Osteoblast (primary cell): ENCODE measurements around the gene PSAP. TPM values are rescaled to one million over a fixed set of nuclear protein-coding genes. Genes with fewer than 3 reads are reported as not detected.
A peak's percentile ranks its signal among the peaks of the same experiment; 100 is the strongest.

Experiments used
- DNase-seq: peaks from one replicate; pipeline ENCODE4 v3.0.0; 2011; ENCODE audit warnings: low spot score, mixed read lengths; ENCODE audit not compliant: insufficient read length; ENCODE audit errors: missing footprints
- H2AFZ ChIP-seq: 2 replicates; pipeline ENCODE4 v1.6.0; 2011; ENCODE audit warnings: mild to moderate bottlenecking, low read length
- H3K27ac ChIP-seq: 2 replicates; pipeline ENCODE4 v1.5.1; 2011; ENCODE audit warnings: mild to moderate bottlenecking, low read depth, low read length, moderate library complexity
- H3K27me3 ChIP-seq: 2 replicates; pipeline ENCODE4 v1.6.0; 2012; ENCODE audit warnings: mild to moderate bottlenecking, control low read depth, inconsistent platforms, low read length, moderate library complexity; ENCODE audit not compliant: insufficient read depth
- H3K36me3 ChIP-seq: 2 replicates; pipeline ENCODE4 v1.5.1; 2011; ENCODE audit warnings: mild to moderate bottlenecking, low read length, control low read depth, moderate library complexity; ENCODE audit not compliant: insufficient read depth
- H3K4me1 ChIP-seq: 2 replicates; pipeline ENCODE4 v1.5.1; 2011; ENCODE audit warnings: mild to moderate bottlenecking, low read length, control low read depth, moderate library complexity; ENCODE audit not compliant: insufficient read depth
- H3K4me2 ChIP-seq: 2 replicates; pipeline ENCODE4 v1.6.0; 2011; ENCODE audit warnings: mild to moderate bottlenecking, low read length; ENCODE audit not compliant: insufficient read depth
- H3K4me3 ChIP-seq: fragments of 200-600 bp; sonication (generic); 3 replicates; pipeline ENCODE4 v1.5.1; 2012; ENCODE audit warnings: mild to moderate bottlenecking, low read length, inconsistent platforms; ENCODE audit not compliant: insufficient read depth
- H3K79me2 ChIP-seq: 2 replicates; pipeline ENCODE4 v1.6.0; 2012; ENCODE audit warnings: mild to moderate bottlenecking, low read length, control low read depth, inconsistent platforms; ENCODE audit not compliant: insufficient read depth
- H3K9me3 ChIP-seq: 2 replicates; pipeline ENCODE4 v1.5.1; 2011; ENCODE audit warnings: low read depth, low read length, control low read depth
- H4K20me1 ChIP-seq: 2 replicates; pipeline ENCODE4 v1.6.0; 2012; ENCODE audit warnings: mild to moderate bottlenecking, low read length, control low read depth; ENCODE audit not compliant: insufficient read depth
- CTCF ChIP-seq: IDR thresholded peaks from 2 replicates; pipeline ENCODE4 v1.5.1; 2011; ENCODE audit warnings: mild to moderate bottlenecking, low read depth, low read length, moderate library complexity; ENCODE audit errors: extremely low read depth
- total RNA-seq: library from RNA; depleted of rRNA; stranded (reverse); fragments of >200 nt; gene quantifications from 2 replicates; pipeline ENCODE4 v1.2.3, GENCODE V29; 2012

Gene PSAP
- total RNA-seq, 1 donor = 1,391 TPM

GRCh38 chr10:71893920-71894319, 42.9 kb upstream of the PSAP start:
- peaks cover 5% of the 10 kb centered on the region for H3K4me1 ChIP-seq
- no peak for TF ChIP-seq CTCF
- no peaks in the 10 kb centered on the region for H3K79me2 ChIP-seq
- H3K27me3 ChIP-seq = no peaks in the 10 kb centered on the region
- no peaks in the 10 kb centered on the region for H3K9me3 ChIP-seq
- no peak overlapping the region for H3K27ac ChIP-seq
- no peak for DNase-seq
- H3K4me3 ChIP-seq = no peak overlapping the region
- no peak overlapping the region for H3K4me2 ChIP-seq
- H4K20me1 ChIP-seq = no peaks in the 10 kb centered on the region
- H2AFZ ChIP-seq = no peak overlapping the region
- no peaks in the 10 kb centered on the region for H3K36me3 ChIP-seq

- Histone ChIP-seq H4K20me1 (no peaks in the 10 kb centered on the region), H3K79me2 (no peaks in the 10 kb centered on the region), H3K27ac (no peak overlapping the region), H3K4me1 (peaks cover 6% of the 10 kb centered on the region), H3K4me2 (no peak overlapping the region), H2AFZ (no peak overlapping the region), H3K36me3 (no peaks in the 10 kb centered on the region), H3K27me3 (no peaks in the 10 kb centered on the region), H3K9me3 (no peaks in the 10 kb centered on the region), H3K4me3 (no peak overlapping the region)
- no peak for TF ChIP-seq CTCF
- DNase-seq = no peak
Measured at GRCh38 chr10:71893258-71893815, 42.3 kb upstream of the PSAP start.

GRCh38 chr10:71891437-71891836, 40.4 kb upstream of the PSAP start:
- no peaks in the 10 kb centered on the region for H3K79me2 ChIP-seq
- no peaks in the 10 kb centered on the region for H3K9me3 ChIP-seq
- no peaks in the 10 kb centered on the region for H4K20me1 ChIP-seq
- H3K36me3 ChIP-seq = no peaks in the 10 kb centered on the region
- no peak overlapping the region for H3K4me3 ChIP-seq
- no peak overlapping the region for H2AFZ ChIP-seq
- H3K27ac ChIP-seq = no peak overlapping the region
- DNase-seq = no peak
- TF ChIP-seq CTCF = no peak
- H3K4me2 ChIP-seq = no peak overlapping the region
- peaks cover 11% of the 10 kb centered on the region for H3K4me1 ChIP-seq
- no peaks in the 10 kb centered on the region for H3K27me3 ChIP-seq

GRCh38 chr10:71889388-71889987, 38.4 kb upstream of the PSAP start:
- no peak for DNase-seq
- H3K27ac ChIP-seq = peak overlapping the region; percentile 82

More at GRCh38 chr10:71889388-71889987, 38.4 kb upstream of the PSAP start:
- H3K79me2 ChIP-seq = no peaks in the 10 kb centered on the region
- H3K9me3 ChIP-seq = no peaks in the 10 kb centered on the region
- no peaks in the 10 kb centered on the region for H4K20me1 ChIP-seq
- peak overlapping the region; percentile 92 for H3K4me3 ChIP-seq
- peaks cover 11% of the 10 kb centered on the region for H3K4me1 ChIP-seq
- TF ChIP-seq CTCF = no peak
- H3K36me3 ChIP-seq = no peaks in the 10 kb centered on the region
- peak overlapping the region; percentile 87 for H3K4me2 ChIP-seq
- peak overlapping the region; percentile 93 for H2AFZ ChIP-seq
- H3K27me3 ChIP-seq = peaks cover 4% of the 10 kb centered on the region
